K562 (cell line): ENCODE results near the gene TMED4. TPM values are rescaled to one million over a fixed set of nuclear protein-coding genes. Genes with fewer than 3 reads are reported as not detected.

ENCODE experiments used
- BCOR ChIP-seq: fragments of 450-650 bp; IDR thresholded peaks from 2 replicates; pipeline ENCODE4 v1.6.1; 2016
- CREB1 ChIP-seq, 2 experiments: sonication (generic) in 1 of 2; formaldehyde crosslinking in 1 of 2; IDR thresholded peaks; 2 replicates each; pipeline versions ENCODE4 v1.6.1 to v1.8.0; 2012 to 2022; ENCODE audit warnings: inconsistent platforms in 1 of 2, mild to moderate bottlenecking in 1 of 2, missing genetic modification reagents in 1 of 2, moderate library complexity in 1 of 2
- EWSR1 ChIP-seq: fragments of 450-650 bp; IDR thresholded peaks from 2 replicates; pipeline ENCODE4 v1.6.1; 2018; ENCODE audit warnings: borderline replicate concordance, mild to moderate bottlenecking, low read depth, moderate library complexity; ENCODE audit not compliant: partially characterized antibody
- HDAC2 ChIP-seq: fragments of 450-650 bp; IDR thresholded peaks from 2 replicates; pipeline ENCODE4 v1.6.1; 2016; ENCODE audit warnings: mild to moderate bottlenecking
- MAFF ChIP-seq: IDR thresholded peaks from 2 replicates; pipeline ENCODE4 v1.6.1; 2012; ENCODE audit warnings: low read length, improper control_type of control experiment
- MEF2A ChIP-seq: IDR thresholded peaks from 2 replicates; pipeline ENCODE4 v1.6.1; 2011; ENCODE audit warnings: low read depth, mild to moderate bottlenecking, low read length, moderate library complexity; ENCODE audit not compliant: control insufficient read depth
- SMAD3 ChIP-seq: fragments of 450-650 bp; formaldehyde crosslinking; conservative IDR thresholded peaks from 2 replicates; pipeline ENCODE4 v1.4.0; 2020; ENCODE audit warnings: mild to moderate bottlenecking
- SRSF7 ChIP-seq: fragments of 200-400 bp; formaldehyde crosslinking; optimal IDR thresholded peaks from 2 replicates; pipeline ENCODE3; 2017; ENCODE audit warnings: mild to moderate bottlenecking, low read depth, low read length
- TARDBP ChIP-seq: fragments of 450-650 bp; IDR thresholded peaks from 2 replicates; pipeline ENCODE4 v1.6.1; 2016
- THRAP3 ChIP-seq: fragments of 450-650 bp; IDR thresholded peaks from 2 replicates; pipeline ENCODE4 v1.6.1; 2016; ENCODE audit warnings: mild to moderate bottlenecking, inconsistent platforms, borderline replicate concordance
- XRCC5 ChIP-seq: fragments of 200-400 bp; formaldehyde crosslinking; IDR thresholded peaks from 2 replicates; pipeline ENCODE4 v1.6.1; 2017; ENCODE audit warnings: low read depth, mild to moderate bottlenecking, low read length
- ZKSCAN3 ChIP-seq: fragments of 250-450 bp; sonication (Bioruptor Pico); IDR thresholded peaks from 2 replicates; pipeline ENCODE4 v1.4.0; 2020
- ZNF217 ChIP-seq: sonication (generic); formaldehyde crosslinking; IDR thresholded peaks from 2 replicates; pipeline ENCODE4 v1.8.0; 2022; ENCODE audit warnings: mild to moderate bottlenecking, missing genetic modification reagents
- ZNF277 ChIP-seq: fragments of 250-450 bp; sonication (Bioruptor Pico); IDR thresholded peaks from 2 replicates; pipeline ENCODE4 v1.8.0; 2022; ENCODE audit warnings: inconsistent platforms, mild to moderate bottlenecking, moderate library complexity, borderline replicate concordance
- ZNF347 ChIP-seq: fragments of 450-650 bp; formaldehyde crosslinking; IDR thresholded peaks from 2 replicates; pipeline ENCODE4 v1.4.0; 2020; ENCODE audit warnings: low read depth, mild to moderate bottlenecking, moderate library complexity
- ZNF384 ChIP-seq: IDR thresholded peaks from 2 replicates; pipeline ENCODE4 v1.6.1; 2012; ENCODE audit warnings: low read depth, low read length, improper control_type of control experiment
- ZNF444 ChIP-seq: fragments of 250-450 bp; sonication (Bioruptor Pico); IDR thresholded peaks from 2 replicates; pipeline ENCODE4 v1.4.0; 2020; ENCODE audit warnings: mild to moderate bottlenecking, moderate library complexity
- ZNF668 ChIP-seq: fragments of 250-450 bp; sonication (Bioruptor Pico); IDR thresholded peaks from 2 replicates; pipeline ENCODE4 v1.8.0; 2022; ENCODE audit warnings: mild to moderate bottlenecking, inconsistent platforms
- ZZZ3 ChIP-seq: fragments of 450-650 bp; IDR thresholded peaks from 2 replicates; pipeline ENCODE4 v1.6.1; 2016; ENCODE audit warnings: antibody characterized with exemption, mild to moderate bottlenecking, moderate library complexity
- polyA plus RNA-seq, 8 experiments: library from polyadenylated mRNA; depleted of rRNA in 4 of 8; stranded (reverse) in 5 of 8; unstranded in 3 of 8; fragments of >200 nt; fragmentation: Nextera tagmentation in 2 of 8; fragmentation: Illumina TruSeq in 1 of 8; extraction: Ambion mirVana in 2 of 8; extraction: Trizol in 1 of 8; gene quantifications; 2 replicates each; pipeline versions ENCODE4 v1.2.1 to v1.2.3, GENCODE V29; 2011 to 2014; ENCODE audit warnings: inconsistent platforms in 1 of 8, missing spikeins in 1 of 8
- total RNA-seq, 7 experiments: library from RNA; depleted of rRNA in 6 of 7; stranded (reverse); fragments of >200 nt in 6 of 7; fragmentation: Illumina TruSeq in 2 of 7; extraction: Trizol in 2 of 7; gene quantifications; 2 replicates each; pipeline versions ENCODE4 v1.2.1 to v1.2.3, GENCODE V29; 2011 to 2021; ENCODE audit warnings: low replicate concordance in 1 of 7
- TF ChIP-seq, protein P1 (sequence below): fragments of 450-650 bp; IDR thresholded peaks from 2 replicates; pipeline ENCODE4 v1.7.1; 2018; ENCODE audit warnings: mild to moderate bottlenecking, low read depth; ENCODE audit not compliant: partially characterized antibody
- TF ChIP-seq, protein P2 (sequence below): IDR thresholded peaks from 3 replicates; pipeline ENCODE4 v1.6.1; 2011; ENCODE audit warnings: borderline replicate concordance, mild to moderate bottlenecking, moderate library complexity; ENCODE audit not compliant: insufficient read length; ENCODE audit errors: extremely low read depth

The TMED4 gene
- total and polyA plus RNA-seq, 9 of the 15 experiments (the other 6 are each of a cell fraction or from before 2014, with no cell fraction given): 20.3 to 64.0 (median 42.1) TPM

DNA sequence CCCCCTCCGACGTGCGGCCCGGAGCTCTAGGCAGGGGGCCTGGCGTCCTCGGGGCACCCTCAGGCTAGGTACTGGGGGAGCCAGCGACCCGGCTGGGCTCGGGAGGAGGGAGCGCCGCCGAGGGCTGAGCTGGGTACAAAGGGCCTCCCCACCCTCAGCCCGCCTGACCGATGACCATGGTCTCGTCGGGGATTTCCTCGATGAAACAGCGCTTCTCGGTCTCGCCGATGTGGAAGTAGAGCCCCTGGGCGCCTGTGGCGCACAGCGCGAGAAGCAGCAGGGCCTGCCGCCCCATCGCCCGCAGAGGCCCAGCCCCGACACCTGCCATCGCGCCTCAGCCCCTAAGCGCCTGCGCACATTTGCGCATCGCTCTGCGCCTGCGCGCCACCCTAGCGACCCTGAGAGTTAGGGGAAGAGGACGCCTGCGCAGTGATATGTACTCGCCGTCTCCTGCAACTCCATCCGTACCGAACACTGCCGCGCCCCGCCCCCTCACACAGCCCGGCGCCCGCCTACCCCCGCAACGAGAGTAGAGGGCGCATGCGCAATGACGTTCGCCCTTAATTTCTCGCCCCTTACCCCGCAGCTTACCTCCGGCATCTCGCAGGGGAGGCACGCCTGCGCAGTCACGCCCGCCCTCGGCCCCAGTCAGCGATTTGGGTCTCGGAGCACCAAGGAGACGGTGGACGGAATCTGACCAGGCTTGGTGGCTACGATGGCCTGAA lies at the start of gene TMED4 (continued):
- no peak for TF ChIP-seq ZNF217 (CRISPR knock-in tag)
- TF ChIP-seq, protein P1, sequence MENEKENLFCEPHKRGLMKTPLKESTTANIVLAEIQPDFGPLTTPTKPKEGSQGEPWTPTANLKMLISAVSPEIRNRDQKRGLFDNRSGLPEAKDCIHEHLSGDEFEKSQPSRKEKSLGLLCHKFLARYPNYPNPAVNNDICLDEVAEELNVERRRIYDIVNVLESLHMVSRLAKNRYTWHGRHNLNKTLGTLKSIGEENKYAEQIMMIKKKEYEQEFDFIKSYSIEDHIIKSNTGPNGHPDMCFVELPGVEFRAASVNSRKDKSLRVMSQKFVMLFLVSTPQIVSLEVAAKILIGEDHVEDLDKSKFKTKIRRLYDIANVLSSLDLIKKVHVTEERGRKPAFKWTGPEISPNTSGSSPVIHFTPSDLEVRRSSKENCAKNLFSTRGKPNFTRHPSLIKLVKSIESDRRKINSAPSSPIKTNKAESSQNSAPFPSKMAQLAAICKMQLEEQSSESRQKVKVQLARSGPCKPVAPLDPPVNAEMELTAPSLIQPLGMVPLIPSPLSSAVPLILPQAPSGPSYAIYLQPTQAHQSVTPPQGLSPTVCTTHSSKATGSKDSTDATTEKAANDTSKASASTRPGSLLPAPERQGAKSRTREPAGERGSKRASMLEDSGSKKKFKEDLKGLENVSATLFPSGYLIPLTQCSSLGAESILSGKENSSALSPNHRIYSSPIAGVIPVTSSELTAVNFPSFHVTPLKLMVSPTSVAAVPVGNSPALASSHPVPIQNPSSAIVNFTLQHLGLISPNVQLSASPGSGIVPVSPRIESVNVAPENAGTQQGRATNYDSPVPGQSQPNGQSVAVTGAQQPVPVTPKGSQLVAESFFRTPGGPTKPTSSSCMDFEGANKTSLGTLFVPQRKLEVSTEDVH: no peak
- TF ChIP-seq ZNF668: no peak
- TF ChIP-seq ZNF384: no peak
- TF ChIP-seq EWSR1: no peak
- TF ChIP-seq THRAP3: no peak
- TF ChIP-seq SRSF7: no peak
- no peak for TF ChIP-seq ZNF444
- no peak for TF ChIP-seq SMAD3 (CRISPR knock-in tag)
- TF ChIP-seq ZNF277 (CRISPR knock-in tag): no peak
- no peak; the same call in 1 of the 2 replicates for TF ChIP-seq MAFF
- no peak for TF ChIP-seq ZKSCAN3
- no peak for TF ChIP-seq HDAC2
- no peak for TF ChIP-seq ZNF347 (CRISPR knock-in tag)
- peak; percentile 62; the same call in 1 of the 2 replicates for TF ChIP-seq CREB1 (IDR thresholded peaks at IDR 0.05)
- TF ChIP-seq CREB1 (CRISPR knock-in tag; IDR thresholded peaks at IDR 0.05): peak; percentile 73; the same call in 1 of the 2 replicates
- no peak for TF ChIP-seq ZZZ3
- TF ChIP-seq XRCC5: no peak
- no peak for TF ChIP-seq BCOR
- TF ChIP-seq, protein P2, sequence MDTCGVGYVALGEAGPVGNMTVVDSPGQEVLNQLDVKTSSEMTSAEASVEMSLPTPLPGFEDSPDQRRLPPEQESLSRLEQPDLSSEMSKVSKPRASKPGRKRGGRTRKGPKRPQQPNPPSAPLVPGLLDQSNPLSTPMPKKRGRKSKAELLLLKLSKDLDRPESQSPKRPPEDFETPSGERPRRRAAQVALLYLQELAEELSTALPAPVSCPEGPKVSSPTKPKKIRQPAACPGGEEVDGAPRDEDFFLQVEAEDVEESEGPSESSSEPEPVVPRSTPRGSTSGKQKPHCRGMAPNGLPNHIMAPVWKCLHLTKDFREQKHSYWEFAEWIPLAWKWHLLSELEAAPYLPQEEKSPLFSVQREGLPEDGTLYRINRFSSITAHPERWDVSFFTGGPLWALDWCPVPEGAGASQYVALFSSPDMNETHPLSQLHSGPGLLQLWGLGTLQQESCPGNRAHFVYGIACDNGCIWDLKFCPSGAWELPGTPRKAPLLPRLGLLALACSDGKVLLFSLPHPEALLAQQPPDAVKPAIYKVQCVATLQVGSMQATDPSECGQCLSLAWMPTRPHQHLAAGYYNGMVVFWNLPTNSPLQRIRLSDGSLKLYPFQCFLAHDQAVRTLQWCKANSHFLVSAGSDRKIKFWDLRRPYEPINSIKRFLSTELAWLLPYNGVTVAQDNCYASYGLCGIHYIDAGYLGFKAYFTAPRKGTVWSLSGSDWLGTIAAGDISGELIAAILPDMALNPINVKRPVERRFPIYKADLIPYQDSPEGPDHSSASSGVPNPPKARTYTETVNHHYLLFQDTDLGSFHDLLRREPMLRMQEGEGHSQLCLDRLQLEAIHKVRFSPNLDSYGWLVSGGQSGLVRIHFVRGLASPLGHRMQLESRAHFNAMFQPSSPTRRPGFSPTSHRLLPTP: no peak
- no peak for TF ChIP-seq TARDBP
- no peak for TF ChIP-seq MEF2A
